Peyer's patch (tissue), 4 donors: ENCODE measurements around the gene HPSE2.

Experiments
- POLR2A ChIP-seq, 2 donors: fragments of 450-650 bp; IDR thresholded peaks; one replicate each; pipeline ENCODE4 v1.5.1; 2017; ENCODE audit warnings: antibody characterized with exemption in 2 of 2, mild to moderate bottlenecking in 2 of 2, moderate library complexity in 2 of 2
- TF ChIP-seq, protein P1 (sequence below), 6 experiments: fragments of 450-650 bp in 4 of 6; fragments of 200-600 bp in 2 of 6; sonication (generic) in 1 of 6; IDR thresholded peaks; one replicate each; pipeline ENCODE4 v1.5.1; 2017 to 2019; ENCODE audit warnings: antibody characterized with exemption in 6 of 6, mild to moderate bottlenecking in 3 of 6, moderate library complexity in 1 of 6

DNA sequence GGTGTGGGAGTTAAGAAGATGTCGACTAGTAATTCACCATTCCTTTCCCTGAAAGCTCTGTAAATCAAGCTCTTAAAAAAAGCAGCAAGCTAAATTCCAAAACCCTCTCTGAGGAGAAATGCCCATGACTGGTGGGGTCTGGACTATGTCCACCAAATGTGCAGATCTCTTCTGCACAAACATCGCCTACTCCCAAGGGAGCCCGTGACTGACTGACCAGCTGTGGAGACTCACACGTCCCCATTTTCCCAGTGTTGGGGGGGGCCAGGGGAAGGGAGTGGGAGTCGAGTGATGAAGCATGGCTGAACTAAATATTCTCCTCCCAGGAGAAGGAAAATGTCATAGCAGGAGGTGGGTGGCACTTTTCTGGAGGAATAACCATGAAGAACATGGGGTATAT, 624.8 kb downstream of the HPSE2 start:
- TF ChIP-seq, protein P1, sequence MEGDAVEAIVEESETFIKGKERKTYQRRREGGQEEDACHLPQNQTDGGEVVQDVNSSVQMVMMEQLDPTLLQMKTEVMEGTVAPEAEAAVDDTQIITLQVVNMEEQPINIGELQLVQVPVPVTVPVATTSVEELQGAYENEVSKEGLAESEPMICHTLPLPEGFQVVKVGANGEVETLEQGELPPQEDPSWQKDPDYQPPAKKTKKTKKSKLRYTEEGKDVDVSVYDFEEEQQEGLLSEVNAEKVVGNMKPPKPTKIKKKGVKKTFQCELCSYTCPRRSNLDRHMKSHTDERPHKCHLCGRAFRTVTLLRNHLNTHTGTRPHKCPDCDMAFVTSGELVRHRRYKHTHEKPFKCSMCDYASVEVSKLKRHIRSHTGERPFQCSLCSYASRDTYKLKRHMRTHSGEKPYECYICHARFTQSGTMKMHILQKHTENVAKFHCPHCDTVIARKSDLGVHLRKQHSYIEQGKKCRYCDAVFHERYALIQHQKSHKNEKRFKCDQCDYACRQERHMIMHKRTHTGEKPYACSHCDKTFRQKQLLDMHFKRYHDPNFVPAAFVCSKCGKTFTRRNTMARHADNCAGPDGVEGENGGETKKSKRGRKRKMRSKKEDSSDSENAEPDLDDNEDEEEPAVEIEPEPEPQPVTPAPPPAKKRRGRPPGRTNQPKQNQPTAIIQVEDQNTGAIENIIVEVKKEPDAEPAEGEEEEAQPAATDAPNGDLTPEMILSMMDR (IDR thresholded peaks at IDR 0.05): no peak
- no peak for TF ChIP-seq POLR2A (IDR thresholded peaks at IDR 0.05)
